ENCODE data around the gene CPM. TPM values are rescaled to one million over a fixed set of nuclear protein-coding genes. Genes with fewer than 3 reads are reported as not detected.

CPM gene
- total RNA-seq, 5 donors from 2014 or later (not counting 1 experiment from before 2014, with no cell fraction given) = 1.6 to 2.7 (median 2.1) TPM

DNA sequence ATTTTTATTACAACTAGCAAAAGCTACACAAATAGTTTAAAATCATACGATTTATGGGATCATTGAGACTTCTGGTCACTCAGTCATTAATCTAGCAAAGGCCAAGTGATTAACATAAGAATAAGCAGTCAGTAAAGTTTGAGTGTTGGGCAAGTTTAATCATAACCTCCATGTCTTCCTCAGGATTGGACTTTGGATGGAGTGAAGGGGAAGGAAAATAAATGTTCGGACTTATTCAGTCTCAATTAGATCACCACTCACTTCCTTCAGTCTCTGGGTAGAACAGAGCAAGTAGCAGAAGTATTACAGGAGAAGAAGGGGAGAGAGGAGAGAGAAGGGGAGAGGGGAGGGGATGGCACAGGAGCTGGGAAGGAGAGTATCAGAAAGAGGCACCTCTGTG is 31.4 kb downstream of the CPM start:
- ChIA-PET CTCF (no interaction called here), POLR2A (no interaction called here)
- H3K4me3 Mint-ChIP-seq = no peak overlapping the region
- H3K4me1 ChIP-seq (ENCODE audit: control insufficient read depth in 1 of 2, extremely low read depth in 1 of 2, insufficient read depth in 2 of 2, low read length in 2 of 2) = no peaks in the 10 kb centered on the region
- no peaks in the 10 kb centered on the region for H3K36me3 Mint-ChIP-seq
- no peaks in the 10 kb centered on the region for H3K27me3 ChIP-seq (replicated peaks in 1 of 2; ENCODE audit: control insufficient read depth in 2 of 2, extremely low read depth in 1 of 2, insufficient read depth in 2 of 2, low read length in 1 of 2)
- no CpG with 5 or more reads among the region's 2 CpGs for WGBS (ENCODE audit: insufficient coverage)
- ATAC-seq (replicated peaks in 1 of 4) (no peak), DNase-seq (no peak)
- H3K36me3 ChIP-seq (ENCODE audit: control insufficient read depth in 2 of 2, extremely low read depth in 1 of 2, insufficient read depth in 1 of 2, low read length in 1 of 2) = no peaks in the 10 kb centered on the region
- H3K9me3 ChIP-seq = no peaks in the 10 kb centered on the region
- H3K27ac ChIP-seq (ENCODE audit: low read length) = no peak overlapping the region
- peaks cover 0 to 3% of the 10 kb centered on the region in 2 donors for H3K27me3 Mint-ChIP-seq
- H3K9me3 Mint-ChIP-seq = no peaks in the 10 kb centered on the region
- no peaks in the 10 kb centered on the region for H3K4me1 Mint-ChIP-seq
- H3K27ac Mint-ChIP-seq = no peak overlapping the region
- no peak overlapping the region for H3K4me3 ChIP-seq (ENCODE audit: control insufficient read depth in 1 of 2, extremely low read depth in 1 of 2, low read length in 1 of 2)

DNA sequence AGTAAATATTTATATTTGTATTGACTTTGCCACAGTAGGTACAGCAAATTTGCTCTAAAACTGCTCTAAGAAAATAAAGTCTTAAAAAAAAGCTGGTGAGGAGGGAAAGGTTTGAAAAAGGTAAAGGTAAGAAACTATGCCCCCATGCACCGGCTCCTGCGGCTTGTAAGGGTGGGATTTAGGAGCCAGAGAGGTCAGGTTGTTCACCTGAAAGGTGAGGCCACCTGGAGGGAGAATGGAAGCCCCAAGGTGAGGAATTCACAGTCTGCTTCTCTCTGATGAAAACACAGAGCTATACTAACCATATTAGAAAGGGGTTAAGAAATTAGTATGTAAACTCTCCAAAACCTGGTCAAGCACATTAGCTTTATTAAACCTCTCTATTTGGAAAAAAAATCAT is 31.8 kb downstream of the CPM start:
- peaks cover 0 to 4% of the 10 kb centered on the region in 2 donors for H3K27me3 Mint-ChIP-seq
- H3K4me1 Mint-ChIP-seq = no peaks in the 10 kb centered on the region
- H3K4me3 ChIP-seq (ENCODE audit: control insufficient read depth in 1 of 2, extremely low read depth in 1 of 2, low read length in 1 of 2) = no peak overlapping the region
- no peaks in the 10 kb centered on the region for H3K36me3 ChIP-seq (ENCODE audit: control insufficient read depth in 2 of 2, extremely low read depth in 1 of 2, insufficient read depth in 1 of 2, low read length in 1 of 2)
- H3K4me3 Mint-ChIP-seq = no peak overlapping the region
- ATAC-seq (replicated peaks in 1 of 4) (no peak), DNase-seq (no peak)
- POLR2A ChIA-PET = no interaction called here
- H3K27ac Mint-ChIP-seq = no peak overlapping the region
- H3K9me3 ChIP-seq = no peaks in the 10 kb centered on the region
- H3K27me3 ChIP-seq (replicated peaks in 1 of 2; ENCODE audit: control insufficient read depth in 2 of 2, extremely low read depth in 1 of 2, insufficient read depth in 2 of 2, low read length in 1 of 2) = no peaks in the 10 kb centered on the region
- no CpG with 5 or more reads among the region's 2 CpGs for WGBS (ENCODE audit: insufficient coverage)
- H3K4me1 ChIP-seq (ENCODE audit: control insufficient read depth in 1 of 2, extremely low read depth in 1 of 2, insufficient read depth in 2 of 2, low read length in 2 of 2) = no peaks in the 10 kb centered on the region
- CTCF ChIA-PET = no interaction called here
- no peaks in the 10 kb centered on the region for H3K36me3 Mint-ChIP-seq
- no peak overlapping the region for H3K27ac ChIP-seq (ENCODE audit: low read length)
- no peaks in the 10 kb centered on the region for H3K9me3 Mint-ChIP-seq

DNA sequence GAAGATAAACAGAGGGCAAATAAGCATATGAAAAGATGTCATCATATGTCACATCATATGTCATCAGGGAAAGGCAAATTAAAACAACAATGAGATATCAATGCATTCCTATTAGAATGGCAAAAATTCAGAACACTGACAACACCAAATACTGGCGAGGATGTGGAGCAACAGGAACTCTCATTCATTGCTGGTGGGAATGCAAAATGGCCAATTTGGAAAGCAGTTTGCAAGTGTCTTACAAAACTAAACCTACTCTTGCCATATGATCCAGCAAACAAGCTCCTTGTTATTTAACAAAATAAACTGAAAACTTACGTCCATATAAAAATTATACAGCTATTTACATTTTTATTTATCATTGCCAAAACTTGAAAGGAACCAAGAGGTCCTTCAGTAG is 32.7 kb downstream of the CPM start:
- no peak overlapping the region for H3K4me3 ChIP-seq (ENCODE audit: control insufficient read depth in 1 of 2, extremely low read depth in 1 of 2, low read length in 1 of 2)
- no peak overlapping the region for H3K27ac ChIP-seq (ENCODE audit: low read length)
- Mint-ChIP-seq H3K27ac (no peak overlapping the region), H3K27me3 (peaks cover 0 to 6% of the 10 kb centered on the region in 2 donors), H3K4me3 (no peak overlapping the region), H3K4me1 (no peaks in the 10 kb centered on the region), H3K9me3 (no peaks in the 10 kb centered on the region), H3K36me3 (no peaks in the 10 kb centered on the region)
- no peaks in the 10 kb centered on the region for H3K36me3 ChIP-seq (ENCODE audit: control insufficient read depth in 2 of 2, extremely low read depth in 1 of 2, insufficient read depth in 1 of 2, low read length in 1 of 2)
- ATAC-seq (replicated peaks in 1 of 4) (no peak), DNase-seq (no peak)
- no CpG with 5 or more reads among the region's 2 CpGs for WGBS (ENCODE audit: insufficient coverage)
- CTCF ChIA-PET = no interaction called here
- no peaks in the 10 kb centered on the region for H3K27me3 ChIP-seq (replicated peaks in 1 of 2; ENCODE audit: control insufficient read depth in 2 of 2, extremely low read depth in 1 of 2, insufficient read depth in 2 of 2, low read length in 1 of 2)
- POLR2A ChIA-PET = interaction anchor here in 1 of 2 donors (0.7 kb wide), 1 partner anchor 10 kb away, joined by 5 read pairs; no protein-coding TSS in a partner anchor
- H3K9me3 ChIP-seq = no peaks in the 10 kb centered on the region
- no peaks in the 10 kb centered on the region for H3K4me1 ChIP-seq (ENCODE audit: control insufficient read depth in 1 of 2, extremely low read depth in 1 of 2, insufficient read depth in 2 of 2, low read length in 2 of 2)

DNA sequence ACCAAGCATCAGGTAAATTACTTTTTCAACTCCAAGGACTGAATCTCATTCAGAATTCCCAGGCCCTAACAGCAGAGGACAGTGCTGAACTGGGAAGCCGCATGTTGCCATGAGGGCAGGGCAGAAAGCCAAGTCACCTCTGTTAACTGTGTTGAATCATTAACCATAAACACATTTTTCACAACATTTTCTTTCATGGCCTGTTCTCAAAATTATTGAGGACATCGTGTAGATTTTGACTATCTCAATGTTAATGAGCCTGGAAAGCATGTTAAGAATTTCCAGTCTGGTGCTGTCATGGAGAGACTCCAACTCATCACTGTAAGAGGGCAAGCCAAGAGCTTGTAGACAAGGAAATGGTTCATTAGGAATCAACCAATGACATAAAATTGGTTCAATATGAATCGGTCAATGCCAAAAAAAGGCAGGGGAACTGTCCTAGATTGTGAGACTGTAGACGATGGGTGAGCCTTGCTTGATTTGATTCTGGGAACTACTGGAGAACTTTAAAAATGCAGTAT is 33.7 kb downstream of the CPM start:
- Histone ChIP-seq H3K27ac (ENCODE audit: low read length) (no peak overlapping the region), H3K9me3 (no peaks in the 10 kb centered on the region), H3K4me1 (ENCODE audit: control insufficient read depth in 1 of 2, extremely low read depth in 1 of 2, insufficient read depth in 2 of 2, low read length in 2 of 2) (no peaks in the 10 kb centered on the region), H3K27me3 (replicated peaks in 1 of 2; ENCODE audit: control insufficient read depth in 2 of 2, extremely low read depth in 1 of 2, insufficient read depth in 2 of 2, low read length in 1 of 2) (no peaks in the 10 kb centered on the region), H3K4me3 (ENCODE audit: control insufficient read depth in 1 of 2, extremely low read depth in 1 of 2, low read length in 1 of 2) (no peak overlapping the region), H3K36me3 (ENCODE audit: control insufficient read depth in 2 of 2, extremely low read depth in 1 of 2, insufficient read depth in 1 of 2, low read length in 1 of 2) (no peaks in the 10 kb centered on the region)
- no peaks in the 10 kb centered on the region for H3K36me3 Mint-ChIP-seq
- no peaks in the 10 kb centered on the region for H3K4me1 Mint-ChIP-seq
- H3K9me3 Mint-ChIP-seq = no peaks in the 10 kb centered on the region
- ATAC-seq (replicated peaks in 1 of 4) = no peak
- ChIA-PET CTCF (no interaction called here), POLR2A (no interaction called here)
- H3K27ac Mint-ChIP-seq = no peak overlapping the region
- peaks cover 0 to 9% of the 10 kb centered on the region in 2 donors for H3K27me3 Mint-ChIP-seq
- H3K4me3 Mint-ChIP-seq = no peak overlapping the region
- WGBS (ENCODE audit: insufficient coverage) = 78% methylated on average over 4 of the region's 4 CpGs
- DNase-seq = no peak

DNA sequence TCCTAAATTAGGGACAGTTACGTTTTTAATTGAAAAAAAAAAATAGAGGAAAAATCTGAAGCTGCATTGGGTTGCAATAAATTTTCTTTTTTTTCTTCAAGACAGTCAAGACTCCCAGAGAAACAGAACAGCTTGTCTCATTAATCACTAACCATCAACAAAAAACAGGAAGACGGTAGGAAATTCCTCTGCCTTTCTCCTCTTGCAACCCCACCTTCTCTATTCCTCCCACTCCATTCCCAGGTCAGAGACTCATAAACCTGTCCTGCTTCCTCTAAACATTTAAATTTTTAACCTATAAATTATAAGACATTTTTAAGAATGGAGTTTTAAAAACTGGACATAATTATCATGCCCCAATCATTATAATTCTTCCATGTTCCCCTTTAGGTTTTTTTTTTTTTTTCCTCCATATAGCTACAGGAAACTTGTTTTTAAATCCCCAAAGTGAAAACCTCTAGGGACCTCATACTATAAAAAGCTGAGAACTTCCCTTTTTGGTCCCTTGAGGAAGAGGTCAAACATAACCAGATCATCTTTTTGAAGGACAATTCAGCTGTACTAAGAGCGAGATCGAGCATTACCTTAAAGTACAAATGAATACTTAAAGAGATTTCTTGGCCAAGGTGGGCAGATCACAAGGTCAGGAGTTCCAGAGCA is 36.0 kb downstream of the CPM start:
- CTCF ChIA-PET = interaction anchor here in 1 of 2 donors (0.6 kb wide), 2 partner anchors 261 to 902 kb away, joined by 3 read pairs; no protein-coding TSS in a partner anchor
- H3K9me3 ChIP-seq = no peaks in the 10 kb centered on the region
- no peak for ATAC-seq (replicated peaks in 1 of 4)
- peaks cover 0 to 4% of the 10 kb centered on the region in 2 experiments for H3K4me1 ChIP-seq (ENCODE audit: control insufficient read depth in 1 of 2, extremely low read depth in 1 of 2, insufficient read depth in 2 of 2, low read length in 2 of 2)
- H3K36me3 ChIP-seq (ENCODE audit: control insufficient read depth in 2 of 2, extremely low read depth in 1 of 2, insufficient read depth in 1 of 2, low read length in 1 of 2) = no peaks in the 10 kb centered on the region
- Mint-ChIP-seq H3K9me3 (no peaks in the 10 kb centered on the region), H3K27me3 (peaks cover 0 to 9% of the 10 kb centered on the region in 2 donors), H3K27ac (no peak overlapping the region), H3K4me1 (peaks cover 3 to 4% (median 4%) of the 10 kb centered on the region in 3 donors), H3K36me3 (no peaks in the 10 kb centered on the region), H3K4me3 (no peak overlapping the region)
- no peak overlapping the region for H3K4me3 ChIP-seq (ENCODE audit: control insufficient read depth in 1 of 2, extremely low read depth in 1 of 2, low read length in 1 of 2)
- 54% methylated on average over 2 of the region's 4 CpGs for WGBS (ENCODE audit: insufficient coverage)
- POLR2A ChIA-PET = interaction anchor here in 1 of 2 donors (0.7 kb wide), 1 partner anchor 457 kb away, joined by 7 read pairs; no protein-coding TSS in a partner anchor
- H3K27ac ChIP-seq (ENCODE audit: low read length) = no peak overlapping the region
- DNase-seq = no peak
- H3K27me3 ChIP-seq (replicated peaks in 1 of 2; ENCODE audit: control insufficient read depth in 2 of 2, extremely low read depth in 1 of 2, insufficient read depth in 2 of 2, low read length in 1 of 2) = no peaks in the 10 kb centered on the region

DNA sequence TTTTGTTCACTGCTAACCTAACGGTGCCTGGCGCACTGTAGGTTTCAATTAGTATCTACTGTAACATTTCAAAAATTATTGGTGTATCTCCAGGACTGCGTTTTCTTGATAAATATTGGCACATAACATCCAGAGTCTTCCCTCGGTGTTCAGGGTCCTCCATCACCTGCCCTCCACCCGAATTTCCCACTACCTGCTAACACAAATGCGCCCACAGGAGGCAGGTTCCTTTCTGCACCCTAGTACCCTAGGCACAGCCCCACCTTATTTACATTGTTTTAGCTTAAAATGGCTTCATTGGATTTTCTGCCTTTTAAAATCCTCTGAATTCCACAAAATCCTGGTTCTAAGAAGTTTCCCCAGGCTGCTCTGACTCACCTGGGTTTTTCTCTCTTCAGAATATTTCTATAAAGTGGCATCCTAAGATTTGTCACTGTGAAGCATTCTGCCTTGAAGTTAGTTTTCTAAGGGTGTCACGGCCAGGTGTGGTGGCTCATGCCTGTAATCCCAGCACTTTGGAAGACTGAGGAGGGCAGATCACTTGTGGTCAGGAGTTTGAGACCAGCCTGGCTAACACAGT is 38.6 kb downstream of the CPM start:
- H3K36me3 ChIP-seq (ENCODE audit: control insufficient read depth in 2 of 2, extremely low read depth in 1 of 2, insufficient read depth in 1 of 2, low read length in 1 of 2) = no peaks in the 10 kb centered on the region
- peaks cover 0 to 6% of the 10 kb centered on the region in 2 donors for H3K27me3 Mint-ChIP-seq
- no peaks in the 10 kb centered on the region for H3K36me3 Mint-ChIP-seq
- H3K27me3 ChIP-seq (replicated peaks in 1 of 2; ENCODE audit: control insufficient read depth in 2 of 2, extremely low read depth in 1 of 2, insufficient read depth in 2 of 2, low read length in 1 of 2) = peaks cover 0 to 3% of the 10 kb centered on the region in 2 experiments
- H3K27ac ChIP-seq (ENCODE audit: low read length) = no peak overlapping the region
- H3K9me3 Mint-ChIP-seq = no peaks in the 10 kb centered on the region
- H3K27ac Mint-ChIP-seq = no peak overlapping the region
- peaks cover 0 to 10% of the 10 kb centered on the region in 2 experiments for H3K4me1 ChIP-seq (ENCODE audit: control insufficient read depth in 1 of 2, extremely low read depth in 1 of 2, insufficient read depth in 2 of 2, low read length in 2 of 2)
- no peak overlapping the region for H3K4me3 Mint-ChIP-seq
- H3K9me3 ChIP-seq = no peaks in the 10 kb centered on the region
- POLR2A ChIA-PET = no interaction called here
- no peak for DNase-seq
- no peak for ATAC-seq (replicated peaks in 1 of 4)
- H3K4me1 Mint-ChIP-seq = peaks cover 13 to 18% (median 17%) of the 10 kb centered on the region in 3 donors
- 95% methylated on average over 4 of the region's 7 CpGs for WGBS (ENCODE audit: insufficient coverage)
- CTCF ChIA-PET = no interaction called here
- H3K4me3 ChIP-seq (ENCODE audit: control insufficient read depth in 1 of 2, extremely low read depth in 1 of 2, low read length in 1 of 2) = no peak overlapping the region
